HepG2 (cell line): Measurements from ENCODE around the gene PTPA. TPM values are rescaled to one million over a fixed set of nuclear protein-coding genes. Genes with fewer than 3 reads are reported as not detected.

Experiments
- CCDC6 ChIP-seq: sonication (generic); formaldehyde crosslinking; IDR thresholded peaks from 2 replicates; pipeline ENCODE4 v1.8.1; 2022; ENCODE audit warnings: mild to moderate bottlenecking, missing genetic modification reagents, moderate library complexity
- HMG20A ChIP-seq: IDR thresholded peaks from 2 replicates; pipeline ENCODE4 v1.6.1; 2016; ENCODE audit warnings: borderline replicate concordance
- MEIS2 ChIP-seq: sonication (generic); formaldehyde crosslinking; IDR thresholded peaks from 2 replicates; pipeline ENCODE4 v1.9.0; 2021; ENCODE audit warnings: mild to moderate bottlenecking, missing genetic modification reagents
- TFDP2 ChIP-seq: sonication (generic); formaldehyde crosslinking; IDR thresholded peaks from 2 replicates; pipeline ENCODE4 v1.4.0; 2020; ENCODE audit warnings: missing genetic modification reagents
- ZBTB38 ChIP-seq: sonication (generic); formaldehyde crosslinking; IDR thresholded peaks from 2 replicates; pipeline ENCODE4 v1.5.1; 2020; ENCODE audit warnings: mild to moderate bottlenecking, missing genetic modification reagents
- ZBTB40 ChIP-seq, 2 experiments: fragments of 450-650 bp in 1 of 2; sonication (generic) in 1 of 2; formaldehyde crosslinking in 1 of 2; IDR thresholded peaks; 2 replicates each; pipeline versions ENCODE4 v1.6.1 to v1.8.0; 2016 to 2022; ENCODE audit warnings: antibody characterized with exemption in 1 of 2, mild to moderate bottlenecking in 1 of 2, missing genetic modification reagents in 1 of 2
- ZNF3 ChIP-seq: IDR thresholded peaks from 2 replicates; pipeline ENCODE4 v1.7.0; 2017; ENCODE audit warnings: inconsistent platforms
- ZNF484 ChIP-seq: sonication (generic); formaldehyde crosslinking; IDR thresholded peaks from 2 replicates; pipeline ENCODE4 v1.5.1; 2020; ENCODE audit warnings: mild to moderate bottlenecking, low read depth, missing genetic modification reagents, borderline replicate concordance
- ZNF562 ChIP-seq: sonication (generic); formaldehyde crosslinking; IDR thresholded peaks from 2 replicates; pipeline ENCODE4 v1.8.0; 2022; ENCODE audit warnings: missing genetic modification reagents, borderline replicate concordance
- ZNF619 ChIP-seq: sonication (generic); formaldehyde crosslinking; IDR thresholded peaks from 2 replicates; pipeline ENCODE4 v1.4.0; 2020; ENCODE audit warnings: mild to moderate bottlenecking, missing genetic modification reagents
- ZNF75D ChIP-seq: sonication (generic); formaldehyde crosslinking; IDR thresholded peaks from 2 replicates; pipeline ENCODE4 v1.8.1; 2023; ENCODE audit warnings: missing genetic modification reagents, mild to moderate bottlenecking, borderline replicate concordance
- ZZZ3 ChIP-seq: sonication (generic); formaldehyde crosslinking; IDR thresholded peaks from 2 replicates; pipeline ENCODE4 v1.4.0; 2020; ENCODE audit warnings: missing genetic modification reagents, mild to moderate bottlenecking, borderline replicate concordance
- polyA plus RNA-seq, 8 experiments: library from polyadenylated mRNA; depleted of rRNA in 3 of 8; stranded (reverse) in 7 of 8; unstranded in 1 of 8; fragments of >200 nt; fragmentation: Illumina TruSeq in 4 of 8; extraction: Trizol in 4 of 8; gene quantifications; 2 replicates each; pipeline versions ENCODE4 v1.2.1 to v1.2.3, GENCODE V29; 2011 to 2016; ENCODE audit warnings: low read depth in 4 of 8, missing spikeins in 1 of 8, mixed read lengths in 1 of 8; ENCODE audit not compliant: insufficient read depth in 1 of 8
- total RNA-seq, 5 experiments: library from RNA; depleted of rRNA; stranded (reverse); fragments of >200 nt; fragmentation: Illumina TruSeq; extraction: Trizol; gene quantifications; 2 replicates each; pipeline ENCODE4 v1.2.3, GENCODE V29; 2016; ENCODE audit warnings: low read depth in 1 of 5
- TF ChIP-seq, protein P1 (sequence below): sonication (generic); formaldehyde crosslinking; IDR thresholded peaks from 2 replicates; pipeline ENCODE4 v1.5.1; 2020; ENCODE audit warnings: missing genetic modification reagents, mild to moderate bottlenecking, borderline replicate concordance
- TF ChIP-seq, protein P2 (sequence below): sonication (generic); formaldehyde crosslinking; IDR thresholded peaks from 2 replicates; pipeline ENCODE4 v1.4.0; 2020; ENCODE audit warnings: missing genetic modification reagents
- TF ChIP-seq, protein P3 (sequence below): sonication (generic); formaldehyde crosslinking; IDR thresholded peaks from 2 replicates; pipeline ENCODE4 v1.5.0; 2020; ENCODE audit warnings: missing genetic modification reagents, mild to moderate bottlenecking, borderline replicate concordance

PTPA gene
- total and polyA plus RNA-seq, 2 of the 13 experiments (the other 11 are each of a cell fraction or from before 2014, with no cell fraction given): 79.3 to 105 TPM

GRCh38 chr9:129109952-129110739 lies 1.1 kb upstream of the PTPA start (continued):
- TF ChIP-seq ZBTB40 (IDR thresholded peaks at IDR 0.05) (no peak), ZBTB40 (CRISPR knock-in tag; IDR thresholded peaks at IDR 0.05) (0 out of 2 replicates have a peak, but pooled peaks have one; percentile 23), MEIS2 (CRISPR knock-in tag) (peak; percentile 32; the same call in 1 of the 2 replicates), ZZZ3 (no peak), ZNF75D (CRISPR knock-in tag) (no peak), CCDC6 (peak; percentile 68; the same call in 1 of the 2 replicates), ZNF562 (no peak), ZNF484 (CRISPR knock-in tag) (no peak), ZNF619 (CRISPR knock-in tag) (peak; percentile 74; the same call in 1 of the 2 replicates), ZNF3 (CRISPR knock-in tag) (no peak), HMG20A (no peak), TFDP2 (CRISPR knock-in tag) (no peak), ZBTB38 (CRISPR knock-in tag) (no peak)
- TF ChIP-seq, protein P1, sequence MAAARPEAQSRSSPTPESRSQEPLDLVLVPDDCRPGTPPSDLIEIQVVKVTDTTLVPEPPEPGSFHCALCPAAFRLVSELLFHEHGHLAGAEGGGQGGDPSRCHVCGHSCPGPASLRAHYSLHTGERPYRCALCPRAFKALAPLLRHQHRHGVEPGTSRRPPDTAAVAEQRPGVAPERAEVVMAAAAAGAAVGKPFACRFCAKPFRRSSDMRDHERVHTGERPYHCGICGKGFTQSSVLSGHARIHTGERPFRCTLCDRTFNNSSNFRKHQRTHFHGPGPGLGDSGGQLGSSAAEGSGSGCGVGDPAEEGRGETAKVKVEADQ (CRISPR knock-in tag): peak; percentile 69; the same call in 1 of the 2 replicates
- TF ChIP-seq, protein P2, sequence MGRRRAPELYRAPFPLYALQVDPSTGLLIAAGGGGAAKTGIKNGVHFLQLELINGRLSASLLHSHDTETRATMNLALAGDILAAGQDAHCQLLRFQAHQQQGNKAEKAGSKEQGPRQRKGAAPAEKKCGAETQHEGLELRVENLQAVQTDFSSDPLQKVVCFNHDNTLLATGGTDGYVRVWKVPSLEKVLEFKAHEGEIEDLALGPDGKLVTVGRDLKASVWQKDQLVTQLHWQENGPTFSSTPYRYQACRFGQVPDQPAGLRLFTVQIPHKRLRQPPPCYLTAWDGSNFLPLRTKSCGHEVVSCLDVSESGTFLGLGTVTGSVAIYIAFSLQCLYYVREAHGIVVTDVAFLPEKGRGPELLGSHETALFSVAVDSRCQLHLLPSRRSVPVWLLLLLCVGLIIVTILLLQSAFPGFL (CRISPR knock-in tag): 0 out of 2 replicates have a peak, but pooled peaks have one; percentile 64
- TF ChIP-seq, protein P3, sequence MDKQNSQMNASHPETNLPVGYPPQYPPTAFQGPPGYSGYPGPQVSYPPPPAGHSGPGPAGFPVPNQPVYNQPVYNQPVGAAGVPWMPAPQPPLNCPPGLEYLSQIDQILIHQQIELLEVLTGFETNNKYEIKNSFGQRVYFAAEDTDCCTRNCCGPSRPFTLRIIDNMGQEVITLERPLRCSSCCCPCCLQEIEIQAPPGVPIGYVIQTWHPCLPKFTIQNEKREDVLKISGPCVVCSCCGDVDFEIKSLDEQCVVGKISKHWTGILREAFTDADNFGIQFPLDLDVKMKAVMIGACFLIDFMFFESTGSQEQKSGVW: no peak
